GM21526 (cell line): ENCODE results near the gene CIC.

Experiments used
- ATAC-seq: cut with Tn5 transposase; IDR thresholded peaks from one replicate; pipeline ENCODE4 v1.9.1; 2021; ENCODE audit warnings: moderate library complexity; ENCODE audit not compliant: unreplicated experiment, low FRiP score

The CIC gene

GRCh38 chr19:42242512-42243409 is 26.3 kb upstream of the CIC start, which contains the start of gene GSK3A:
GSK3A (minus strand) TSS chr19:42242602; CDS start chr19:42242465, 137 bp downstream.
- ATAC-seq: peak; percentile 58

- ATAC-seq: no peak
Measured at GRCh38 chr19:42244347-42245220, 24.5 kb upstream of the CIC start.

- ATAC-seq: no peak
Measured at GRCh38 chr19:42245231-42245630, 23.8 kb upstream of the CIC start.

- no peak for ATAC-seq
Measured at GRCh38 chr19:42246143-42246921, 22.7 kb upstream of the CIC start.

- ATAC-seq: no peak
Measured at GRCh38 chr19:42246922-42247639, 22.0 kb upstream of the CIC start.

- no peak for ATAC-seq
Measured at GRCh38 chr19:42247640-42248199, 21.3 kb upstream of the CIC start.

- ATAC-seq: no peak
Measured at GRCh38 chr19:42248270-42249148, 20.5 kb upstream of the CIC start.

- no peak for ATAC-seq
Measured at GRCh38 chr19:42249149-42249750, 19.8 kb upstream of the CIC start.

GRCh38 chr19:42249769-42250168 is 19.3 kb upstream of the CIC start:
- no peak for ATAC-seq

- no peak for ATAC-seq
Measured at GRCh38 chr19:42250183-42250665, 18.8 kb upstream of the CIC start.

GRCh38 chr19:42250666-42251531 is 18.2 kb upstream of the CIC start:
- ATAC-seq: no peak

GRCh38 chr19:42251572-42252358 is 17.3 kb upstream of the CIC start:
- no peak for ATAC-seq

GRCh38 chr19:42252365-42253244 is 16.4 kb upstream of the CIC start:
- no peak for ATAC-seq

GRCh38 chr19:42253245-42254088 is 15.6 kb upstream of the CIC start:
- ATAC-seq: no peak
